OCI-LY1 (cell line): ENCODE data around the gene UBE2F.

Experiments
- CTCF ChIP-seq: fragments of 200-600 bp; sonication (generic), shearing (Covaris generic); IDR thresholded peaks from 2 replicates; pipeline ENCODE4 v1.5.1; 2017; ENCODE audit warnings: mild to moderate bottlenecking, antibody characterized with exemption, low read length, moderate library complexity, mixed read lengths
- EZH2 ChIP-seq: fragments of 200-600 bp; sonication (generic), shearing (Covaris generic); IDR thresholded peaks from 2 replicates; pipeline ENCODE4 v1.8.0; 2017; ENCODE audit warnings: borderline replicate concordance, mixed run types, mild to moderate bottlenecking, antibody characterized with exemption, low read length, moderate library complexity, mixed read lengths

- TF ChIP-seq CTCF: no peak
- no peak for TF ChIP-seq EZH2
Measured at GRCh38 chr2:237961637-237962036, 5.2 kb upstream of the UBE2F start.
